CD4-positive, alpha-beta T cell (primary cell): ENCODE measurements around the gene MTFMT. TPM values are rescaled to one million over a fixed set of nuclear protein-coding genes. Genes with fewer than 3 reads are reported as not detected.

ENCODE experiments used
- ATAC-seq: fragments of 200-7000 bp; cut with Tn5 transposase; one replicate; pipeline ENCODE4 v1.10.0; 2022; ENCODE audit warnings: mild to moderate bottlenecking; ENCODE audit not compliant: poor library complexity
- CTCF ChIA-PET: fragments of 350-600 bp; sonication (Branson Sonifier 250); formaldehyde crosslinking; loops from one replicate; lab custom pipeline; 2021; ENCODE audit warnings: antibody characterized with exemption, inconsistent platforms; lab: Charles Lee
- POLR2A ChIA-PET: fragments of 350-600 bp; sonication (Branson Sonifier 250); formaldehyde crosslinking; loops from one replicate; lab custom pipeline; 2021; ENCODE audit warnings: antibody characterized with exemption, inconsistent platforms; lab: Charles Lee
- DNase-seq, 14 experiments: peaks; one replicate each; pipeline ENCODE4 v3.0.0-alpha.2; 2013 to 2020; ENCODE audit warnings: mixed read lengths in 2 of 14
- H3K27ac ChIP-seq, 2 donors: one replicate each; pipeline versions ENCODE4 v1.5.1 to v1.7.0; 2013; ENCODE audit warnings: low read length in 2 of 2, low read depth in 1 of 2, mild to moderate bottlenecking in 1 of 2
- H3K27me3 ChIP-seq, 2 experiments: 1 replicate in 1 of 2; 2 replicates in 1 of 2; pipeline versions ENCODE4 v1.6.1 to v1.7.0; 2013; ENCODE audit warnings: low read length in 2 of 2, control low read depth in 1 of 2, mild to moderate bottlenecking in 1 of 2, moderate library complexity in 1 of 2; ENCODE audit not compliant: insufficient read depth in 2 of 2, control insufficient read depth in 1 of 2
- H3K36me3 ChIP-seq: one replicate; pipeline ENCODE4 v1.6.1; 2013; ENCODE audit warnings: low read length, control low read depth; ENCODE audit not compliant: insufficient read depth
- H3K4me1 ChIP-seq: one replicate; pipeline ENCODE4 v1.6.1; 2013; ENCODE audit warnings: low read length, control low read depth; ENCODE audit not compliant: insufficient read depth
- H3K4me3 ChIP-seq: one replicate; pipeline ENCODE4 v1.5.1; 2013; ENCODE audit warnings: mild to moderate bottlenecking, low read length, moderate library complexity
- H3K9me3 ChIP-seq, 2 experiments: 1 replicate in 1 of 2; 2 replicates in 1 of 2; pipeline versions ENCODE4 v1.6.1 to v1.7.0; 2013; ENCODE audit warnings: low read length in 2 of 2, mild to moderate bottlenecking in 2 of 2, control low read depth in 1 of 2, moderate library complexity in 1 of 2; ENCODE audit not compliant: control insufficient read depth in 1 of 2, insufficient read depth in 1 of 2
- H3K27ac Mint-ChIP-seq: one replicate; pipeline ENCODE4 v1.8.0; 2020; ENCODE audit warnings: mixed read lengths
- H3K27me3 Mint-ChIP-seq: one replicate; pipeline ENCODE4 v1.8.0; 2021; ENCODE audit warnings: mixed read lengths
- H3K36me3 Mint-ChIP-seq: one replicate; pipeline ENCODE4 v1.8.0; 2021; ENCODE audit warnings: low read depth, mixed read lengths
- H3K4me1 Mint-ChIP-seq: one replicate; pipeline ENCODE4 v1.8.0; 2021; ENCODE audit warnings: low read depth, mixed read lengths
- H3K4me3 Mint-ChIP-seq: one replicate; pipeline ENCODE4 v1.8.0; 2020; ENCODE audit warnings: mild to moderate bottlenecking, mixed read lengths
- H3K9me3 Mint-ChIP-seq: one replicate; pipeline ENCODE4 v1.8.0; 2020; ENCODE audit warnings: mixed read lengths
- CTCF ChIP-seq: fragments of 200-600 bp; IDR thresholded peaks from one replicate; pipeline ENCODE4 v1.8.0; 2022; ENCODE audit warnings: antibody characterized with exemption, mild to moderate bottlenecking
- intact Hi-C, 2 experiments: fragments of 100-400 bp; cut with DNase I in 1 of 2; cut with micrococcal nuclease in 1 of 2; formaldehyde crosslinking; loops; one replicate each; pipeline versions ENCODE4 v1.15.1 to v1.9.0; 2023 to 2025; cut with DNase I, micrococcal nuclease
- total RNA-seq, 174 experiments: library from RNA in 2 of 174; stranded (reverse) in 2 of 174; gene quantifications; one replicate each; pipeline ENCODE4 v1.2.3 and lab custom pipeline; 2021 to 2026

MTFMT gene
- total RNA-seq, 2 experiments from 2014 or later = 3.4 to 5.8 TPM

- intact Hi-C loops = no loop called here
- Histone ChIP-seq H3K27ac (no peak overlapping the region), H3K27me3 (peaks cover 25 to 37% of the 10 kb centered on the region in 2 experiments), H3K36me3 (no peaks in the 10 kb centered on the region), H3K9me3 (no peaks in the 10 kb centered on the region), H3K4me3 (no peak overlapping the region), H3K4me1 (peaks cover 3% of the 10 kb centered on the region)
- Mint-ChIP-seq H3K27ac (no peak overlapping the region), H3K27me3 (peaks cover 53% of the 10 kb centered on the region), H3K9me3 (no peaks in the 10 kb centered on the region), H3K36me3 (no peaks in the 10 kb centered on the region), H3K4me1 (peaks cover 6% of the 10 kb centered on the region), H3K4me3 (no peak overlapping the region)
- no peak for DNase-seq
- ChIA-PET POLR2A (no interaction called here), CTCF (interaction anchor here (1.0 kb wide), 1 partner anchor 13 kb away, joined by 3 read pairs; no protein-coding TSS in a partner anchor)
- ATAC-seq = no peak
- TF ChIP-seq CTCF = no peak
These were observed 40.5 kb upstream of the MTFMT start for GRCh38 chr15:65069779-65070546.

GRCh38 chr15:65069179-65069578 lies 39.7 kb upstream of the MTFMT start:
- peaks cover 3% of the 10 kb centered on the region for H3K4me1 ChIP-seq
- no peak for ATAC-seq
- H3K36me3 ChIP-seq = no peaks in the 10 kb centered on the region
- peaks cover 27 to 40% of the 10 kb centered on the region in 2 experiments for H3K27me3 ChIP-seq
- no peak overlapping the region for H3K27ac ChIP-seq
- TF ChIP-seq CTCF = no peak
- intact Hi-C loops = no loop called here
- H3K4me3 Mint-ChIP-seq = no peak overlapping the region
- H3K36me3 Mint-ChIP-seq = no peaks in the 10 kb centered on the region
- no peak overlapping the region for H3K27ac Mint-ChIP-seq
- H3K4me3 ChIP-seq = no peak overlapping the region
- no peaks in the 10 kb centered on the region for H3K9me3 ChIP-seq
- POLR2A ChIA-PET = no interaction called here
- DNase-seq = no peak
- peaks cover 6% of the 10 kb centered on the region for H3K4me1 Mint-ChIP-seq
- H3K27me3 Mint-ChIP-seq = peaks cover 53% of the 10 kb centered on the region
- CTCF ChIA-PET = no interaction called here
- H3K9me3 Mint-ChIP-seq = no peaks in the 10 kb centered on the region

- Mint-ChIP-seq H3K36me3 (no peaks in the 10 kb centered on the region), H3K27me3 (peaks cover 61% of the 10 kb centered on the region), H3K27ac (no peak overlapping the region), H3K4me3 (no peak overlapping the region), H3K9me3 (no peaks in the 10 kb centered on the region), H3K4me1 (peaks cover 6% of the 10 kb centered on the region)
- TF ChIP-seq CTCF = no peak
- ChIA-PET CTCF (no interaction called here), POLR2A (no interaction called here)
- no peak overlapping the region for H3K27ac ChIP-seq
- H3K36me3 ChIP-seq = no peaks in the 10 kb centered on the region
- intact Hi-C loops = no loop called here
- no peaks in the 10 kb centered on the region for H3K9me3 ChIP-seq
- DNase-seq (no peak), ATAC-seq (no peak)
- peaks cover 27 to 40% of the 10 kb centered on the region in 2 experiments for H3K27me3 ChIP-seq
- no peak overlapping the region for H3K4me3 ChIP-seq
- H3K4me1 ChIP-seq = peaks cover 3% of the 10 kb centered on the region
These were observed 39.0 kb upstream of the MTFMT start for GRCh38 chr15:65068403-65068788.
